RWPE2 (cell line): ENCODE results near the gene ANKUB1.

Experiments
- ATAC-seq: fragments of 200-7000 bp; cut with Tn5 transposase; 3 replicates; pipeline ENCODE4 v1.9.1; 2021; ENCODE audit warnings: low read depth
- DNase-seq: peaks from one replicate; pipeline ENCODE4 v3.0.0-alpha.2; 2020; ENCODE audit warnings: low spot score
- H3K27ac ChIP-seq: fragments of 450-650 bp; 2 replicates; pipeline ENCODE4 v1.5.1; 2017; ENCODE audit warnings: mild to moderate bottlenecking; ENCODE audit not compliant: poor library complexity, severe bottlenecking
- H3K27me3 ChIP-seq: fragments of 250-450 bp; sonication (Bioruptor Pico); 2 replicates; pipeline ENCODE4 v1.5.1; 2021; ENCODE audit warnings: mild to moderate bottlenecking, moderate library complexity; ENCODE audit not compliant: insufficient read depth, poor library complexity, severe bottlenecking
- H3K36me3 ChIP-seq: fragments of 250-450 bp; sonication (Bioruptor Pico); 2 replicates; pipeline ENCODE4 v1.5.1; 2020; ENCODE audit warnings: low read depth, mild to moderate bottlenecking, moderate library complexity
- H3K4me1 ChIP-seq: fragments of 250-450 bp; sonication (Bioruptor Pico); 2 replicates; pipeline ENCODE4 v1.5.1; 2021; ENCODE audit warnings: mild to moderate bottlenecking, moderate library complexity; ENCODE audit not compliant: insufficient read depth, poor library complexity, severe bottlenecking
- H3K4me3 ChIP-seq: fragments of 250-450 bp; sonication (Bioruptor Pico); 2 replicates; pipeline ENCODE4 v1.5.1; 2021; ENCODE audit warnings: mild to moderate bottlenecking, moderate library complexity; ENCODE audit not compliant: severe bottlenecking
- H3K9me3 ChIP-seq: fragments of 250-450 bp; sonication (Bioruptor Pico); 2 replicates; pipeline ENCODE4 v1.5.1; 2021; ENCODE audit warnings: mild to moderate bottlenecking, moderate library complexity; ENCODE audit not compliant: severe bottlenecking
- CTCF ChIP-seq: fragments of 450-650 bp; IDR thresholded peaks from one replicate; pipeline ENCODE4 v1.5.1; 2017; ENCODE audit warnings: mild to moderate bottlenecking, moderate library complexity; ENCODE audit not compliant: poor library complexity, severe bottlenecking

The ANKUB1 gene

GRCh38 chr3:149826636-149827035, 34.3 kb upstream of the ANKUB1 start:
- no peaks in the 10 kb centered on the region for H3K36me3 ChIP-seq
- no peak overlapping the region for H3K4me3 ChIP-seq
- no peaks in the 10 kb centered on the region for H3K4me1 ChIP-seq
- ATAC-seq (no peak), DNase-seq (no peak)
- TF ChIP-seq CTCF = no peak
- peaks cover 8% of the 10 kb centered on the region for H3K9me3 ChIP-seq
- H3K27me3 ChIP-seq = no peaks in the 10 kb centered on the region
- no peak overlapping the region for H3K27ac ChIP-seq

DNA sequence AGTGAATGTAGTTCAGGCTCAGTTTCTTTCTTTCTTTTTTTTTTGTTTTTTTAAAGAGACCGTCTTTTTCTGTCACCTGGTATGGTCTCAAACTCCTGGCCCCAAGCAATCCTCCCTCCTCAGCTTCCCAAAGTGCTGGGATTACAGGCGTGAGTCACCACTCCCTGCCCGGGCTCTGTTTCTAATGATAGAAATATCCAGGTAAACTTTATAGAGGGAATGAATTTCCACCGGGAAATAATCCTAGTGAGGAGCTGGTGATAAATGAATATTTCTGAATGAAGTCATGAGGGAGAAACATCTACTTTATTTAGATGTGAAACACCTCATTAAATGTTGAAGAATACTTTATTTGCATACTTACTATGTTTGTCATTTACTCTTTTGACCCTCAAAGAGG, 27.8 kb upstream of the ANKUB1 start:
- peaks cover 42% of the 10 kb centered on the region for H3K4me1 ChIP-seq
- no peak overlapping the region for H3K4me3 ChIP-seq
- no peaks in the 10 kb centered on the region for H3K9me3 ChIP-seq
- DNase-seq (no peak), ATAC-seq (peak; percentile 78)
- no peak for TF ChIP-seq CTCF
- no peaks in the 10 kb centered on the region for H3K27me3 ChIP-seq
- peak overlapping the region; percentile 59 for H3K27ac ChIP-seq
- no peaks in the 10 kb centered on the region for H3K36me3 ChIP-seq

DNA sequence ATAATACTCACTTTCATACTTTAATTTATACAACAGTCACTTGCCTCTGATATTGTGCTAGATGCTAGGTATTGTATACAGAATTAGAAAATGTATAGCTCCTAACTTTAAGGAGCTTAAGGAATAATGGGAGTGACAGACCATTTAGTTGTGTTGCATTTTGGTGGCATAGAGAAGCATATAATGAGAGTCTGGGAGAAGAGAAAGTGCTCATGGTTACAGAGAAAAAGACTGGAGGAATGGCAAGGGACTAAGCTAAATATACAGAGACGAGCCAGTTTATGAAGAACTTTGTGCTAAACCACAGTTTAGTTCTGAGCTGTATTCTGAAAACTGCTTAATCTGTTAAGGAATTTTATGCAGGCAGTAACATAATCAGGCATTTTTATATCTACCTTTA, 27.1 kb upstream of the ANKUB1 start:
- peaks cover 49% of the 10 kb centered on the region for H3K4me1 ChIP-seq
- no peak for DNase-seq
- no peak for TF ChIP-seq CTCF

DNA sequence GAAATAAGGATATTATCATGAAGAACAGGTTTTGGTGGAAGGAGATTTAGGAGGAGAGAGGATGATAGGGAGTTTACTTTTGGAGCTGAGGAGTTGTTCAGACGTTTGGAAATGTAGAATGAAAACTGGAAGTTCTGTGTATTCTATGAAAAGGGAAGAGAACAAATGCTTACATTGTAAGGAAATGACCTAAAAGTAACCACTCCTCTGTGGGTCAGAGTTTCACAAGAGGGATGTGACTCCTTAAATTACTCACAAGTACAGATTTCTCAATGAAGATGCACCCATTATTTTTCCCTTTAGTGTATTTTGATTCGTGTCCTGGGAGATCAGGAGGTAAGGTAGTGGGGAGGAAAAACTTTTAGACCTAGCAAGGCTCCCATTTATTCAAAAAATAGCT, 24.6 kb upstream of the ANKUB1 start:
- Histone ChIP-seq H3K36me3 (no peaks in the 10 kb centered on the region), H3K27ac (peak overlapping the region; percentile 91), H3K27me3 (no peaks in the 10 kb centered on the region), H3K9me3 (no peaks in the 10 kb centered on the region), H3K4me1 (peaks cover 58% of the 10 kb centered on the region), H3K4me3 (no peak overlapping the region)
- no peak for ATAC-seq
- no peak for DNase-seq
- TF ChIP-seq CTCF = no peak

More for the DNA sequence above, 27.1 kb upstream of the ANKUB1 start:
- no peaks in the 10 kb centered on the region for H3K36me3 ChIP-seq
- H3K27me3 ChIP-seq = no peaks in the 10 kb centered on the region
- no peak for ATAC-seq
- H3K4me3 ChIP-seq = no peak overlapping the region
- no peaks in the 10 kb centered on the region for H3K9me3 ChIP-seq
- H3K27ac ChIP-seq = peak overlapping the region; percentile 59

DNA sequence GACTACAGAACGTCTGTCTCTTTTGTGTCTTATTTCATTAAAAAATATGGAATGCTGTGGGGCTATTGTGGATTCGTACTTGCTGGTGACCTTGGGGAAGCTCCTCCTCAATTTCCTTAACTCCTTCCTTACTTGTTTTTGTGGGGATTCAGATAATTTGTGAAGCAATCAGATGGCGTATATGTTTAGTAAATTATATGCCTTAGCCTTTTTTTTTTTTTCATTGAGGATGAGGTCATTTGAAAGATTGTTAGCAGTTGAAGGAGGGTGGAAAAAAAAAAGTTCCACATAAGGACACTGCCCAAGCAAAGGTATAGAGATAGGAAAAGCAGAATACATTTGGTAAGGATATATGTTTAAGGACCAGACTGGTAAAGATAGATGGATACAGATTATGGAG, 24.0 kb upstream of the ANKUB1 start:
- ATAC-seq (no peak), DNase-seq (no peak)
- Histone ChIP-seq H3K9me3 (no peaks in the 10 kb centered on the region), H3K4me3 (no peak overlapping the region), H3K36me3 (no peaks in the 10 kb centered on the region), H3K27ac (peak overlapping the region; percentile 91), H3K4me1 (peaks cover 63% of the 10 kb centered on the region), H3K27me3 (no peaks in the 10 kb centered on the region)
- no peak for TF ChIP-seq CTCF
